K562 (cell line): ENCODE measurements around the gene AHI1. TPM values are rescaled to one million over a fixed set of nuclear protein-coding genes. Genes with fewer than 3 reads are reported as not detected.

Experiments
- CHCHD3 ChIP-seq: fragments of 250-450 bp; sonication (Bioruptor Pico); IDR thresholded peaks from 2 replicates; pipeline ENCODE4 v2.1.2; 2022; ENCODE audit warnings: mild to moderate bottlenecking
- GATAD2A ChIP-seq: fragments of 450-650 bp; IDR thresholded peaks from 2 replicates; pipeline ENCODE4 v1.6.1; 2017
- HDAC8 ChIP-seq: fragments of 450-650 bp; IDR thresholded peaks from 2 replicates; pipeline ENCODE4 v1.6.1; 2016; ENCODE audit warnings: mild to moderate bottlenecking, missing genetic modification characterization, moderate library complexity, missing compliant biosample characterization
- PYGO2 ChIP-seq: fragments of 450-650 bp; IDR thresholded peaks from 2 replicates; pipeline ENCODE4 v1.6.1; 2016; ENCODE audit warnings: mild to moderate bottlenecking, missing genetic modification characterization, moderate library complexity, missing compliant biosample characterization
- ZBTB1 ChIP-seq: sonication (generic); formaldehyde crosslinking; IDR thresholded peaks from 2 replicates; pipeline ENCODE4 v1.8.1; 2023; ENCODE audit warnings: missing genetic modification reagents, low read depth, mild to moderate bottlenecking, borderline replicate concordance
- ZFX ChIP-seq: sonication (generic); formaldehyde crosslinking; IDR thresholded peaks from 2 replicates; pipeline ENCODE4 v1.8.0; 2022; ENCODE audit warnings: mild to moderate bottlenecking, missing genetic modification reagents, moderate library complexity
- ZNF696 ChIP-seq: fragments of 250-450 bp; sonication (Bioruptor Pico); conservative IDR thresholded peaks from 2 replicates; pipeline ENCODE4 v1.4.0; 2020; ENCODE audit warnings: mild to moderate bottlenecking, moderate library complexity
- polyA plus RNA-seq, 8 experiments: library from polyadenylated mRNA; depleted of rRNA in 4 of 8; stranded (reverse) in 5 of 8; unstranded in 3 of 8; fragments of >200 nt; fragmentation: Nextera tagmentation in 2 of 8; fragmentation: Illumina TruSeq in 1 of 8; extraction: Ambion mirVana in 2 of 8; extraction: Trizol in 1 of 8; gene quantifications; 2 replicates each; pipeline versions ENCODE4 v1.2.1 to v1.2.3, GENCODE V29; 2011 to 2014; ENCODE audit warnings: inconsistent platforms in 1 of 8, missing spikeins in 1 of 8
- total RNA-seq, 7 experiments: library from RNA; depleted of rRNA in 6 of 7; stranded (reverse); fragments of >200 nt in 6 of 7; fragmentation: Illumina TruSeq in 2 of 7; extraction: Trizol in 2 of 7; gene quantifications; 2 replicates each; pipeline versions ENCODE4 v1.2.1 to v1.2.3, GENCODE V29; 2011 to 2021; ENCODE audit warnings: low replicate concordance in 1 of 7
- TF ChIP-seq, protein P1 (sequence below): fragments of 450-650 bp; IDR thresholded peaks from 2 replicates; pipeline ENCODE4 v1.6.1; 2016; ENCODE audit warnings: borderline replicate concordance
- TF ChIP-seq, protein P2 (sequence below), 2 experiments: IDR thresholded peaks; 2 replicates each; pipeline ENCODE4 v1.6.1; 2011; ENCODE audit warnings: borderline replicate concordance in 1 of 2, control low read depth in 1 of 2, low read depth in 1 of 2, low read length in 1 of 2, mild to moderate bottlenecking in 1 of 2, mixed read lengths in 1 of 2, moderate library complexity in 1 of 2; ENCODE audit not compliant: insufficient read depth in 1 of 2, insufficient read length in 1 of 2, poor library complexity in 1 of 2, severe bottlenecking in 1 of 2; ENCODE audit errors: extremely low read depth in 1 of 2
- TF ChIP-seq, protein P3 (sequence below): fragments of 450-650 bp; IDR thresholded peaks from 2 replicates; pipeline ENCODE4 v1.6.1; 2016; ENCODE audit warnings: missing biosample characterization, missing genetic modification characterization
- TF ChIP-seq, protein P4 (sequence below): conservative IDR thresholded peaks from 2 replicates; pipeline ENCODE4 v1.6.1; 2011; ENCODE audit warnings: low read depth, mild to moderate bottlenecking, low read length; ENCODE audit not compliant: control insufficient read depth
- TF ChIP-seq, protein P5 (sequence below): fragments of 450-650 bp; IDR thresholded peaks from 2 replicates; pipeline ENCODE4 v1.6.1; 2014; ENCODE audit warnings: low read depth, mild to moderate bottlenecking, moderate library complexity, borderline replicate concordance
- TF ChIP-seq, protein P6 (sequence below): sonication (generic); formaldehyde crosslinking; IDR thresholded peaks from 2 replicates; pipeline ENCODE4 v1.9.0; 2022; ENCODE audit warnings: mild to moderate bottlenecking, missing genetic modification reagents
- TF ChIP-seq, protein P7 (sequence below): sonication (generic); formaldehyde crosslinking; IDR thresholded peaks from 2 replicates; pipeline ENCODE4 v1.8.0; 2022; ENCODE audit warnings: missing genetic modification reagents, mild to moderate bottlenecking, borderline replicate concordance
- TF ChIP-seq, protein P8 (sequence below): IDR thresholded peaks from 3 replicates; pipeline ENCODE4 v1.6.1; 2011; ENCODE audit warnings: borderline replicate concordance, mild to moderate bottlenecking; ENCODE audit not compliant: insufficient read length, insufficient read depth

The AHI1 gene
- total and polyA plus RNA-seq, 9 of the 15 experiments (the other 6 are each of a cell fraction or from before 2014, with no cell fraction given): 24.7 to 54.9 (median 32.2) TPM

DNA sequence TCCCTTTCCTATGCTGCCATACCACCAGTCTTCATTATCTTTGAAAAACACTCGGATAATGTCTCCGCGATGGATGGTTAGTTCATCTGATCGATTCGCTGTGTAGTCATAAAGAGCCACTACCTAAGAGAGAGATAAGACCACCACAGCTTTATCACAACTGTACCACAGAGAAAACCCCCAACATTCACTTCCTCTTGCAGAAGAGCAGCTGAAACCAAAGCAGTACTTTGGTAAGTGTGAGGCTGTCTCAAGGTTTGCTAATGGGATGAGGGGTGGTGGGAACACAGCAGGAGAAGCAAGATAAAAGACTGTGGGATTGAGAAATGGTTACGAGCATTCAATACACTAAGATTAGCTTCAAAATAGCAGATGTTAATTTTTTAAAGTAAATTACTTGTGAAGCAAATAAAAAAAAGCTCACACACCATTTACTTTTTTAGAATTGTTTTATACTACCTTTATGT lies 174.3 kb downstream of the AHI1 start (continued):
- TF ChIP-seq GATAD2A: peak; percentile 100
- TF ChIP-seq ZNF696 (CRISPR knock-in tag): peak; percentile 66; the same call in 1 of the 2 replicates
- TF ChIP-seq, protein P1, sequence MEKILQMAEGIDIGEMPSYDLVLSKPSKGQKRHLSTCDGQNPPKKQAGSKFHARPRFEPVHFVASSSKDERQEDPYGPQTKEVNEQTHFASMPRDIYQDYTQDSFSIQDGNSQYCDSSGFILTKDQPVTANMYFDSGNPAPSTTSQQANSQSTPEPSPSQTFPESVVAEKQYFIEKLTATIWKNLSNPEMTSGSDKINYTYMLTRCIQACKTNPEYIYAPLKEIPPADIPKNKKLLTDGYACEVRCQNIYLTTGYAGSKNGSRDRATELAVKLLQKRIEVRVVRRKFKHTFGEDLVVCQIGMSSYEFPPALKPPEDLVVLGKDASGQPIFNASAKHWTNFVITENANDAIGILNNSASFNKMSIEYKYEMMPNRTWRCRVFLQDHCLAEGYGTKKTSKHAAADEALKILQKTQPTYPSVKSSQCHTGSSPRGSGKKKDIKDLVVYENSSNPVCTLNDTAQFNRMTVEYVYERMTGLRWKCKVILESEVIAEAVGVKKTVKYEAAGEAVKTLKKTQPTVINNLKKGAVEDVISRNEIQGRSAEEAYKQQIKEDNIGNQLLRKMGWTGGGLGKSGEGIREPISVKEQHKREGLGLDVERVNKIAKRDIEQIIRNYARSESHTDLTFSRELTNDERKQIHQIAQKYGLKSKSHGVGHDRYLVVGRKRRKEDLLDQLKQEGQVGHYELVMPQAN: no peak
- TF ChIP-seq, protein P2, sequence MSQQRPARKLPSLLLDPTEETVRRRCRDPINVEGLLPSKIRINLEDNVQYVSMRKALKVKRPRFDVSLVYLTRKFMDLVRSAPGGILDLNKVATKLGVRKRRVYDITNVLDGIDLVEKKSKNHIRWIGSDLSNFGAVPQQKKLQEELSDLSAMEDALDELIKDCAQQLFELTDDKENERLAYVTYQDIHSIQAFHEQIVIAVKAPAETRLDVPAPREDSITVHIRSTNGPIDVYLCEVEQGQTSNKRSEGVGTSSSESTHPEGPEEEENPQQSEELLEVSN (IDR thresholded peaks at IDR 0.05; ENCODE audit: borderline replicate concordance in 1 of 2, extremely low read depth in 1 of 2, insufficient read depth in 1 of 2, insufficient read length in 1 of 2, low read depth in 1 of 2, low read length in 1 of 2, poor library complexity in 1 of 2, severe bottlenecking in 1 of 2): no peak
- TF ChIP-seq, protein P3, sequence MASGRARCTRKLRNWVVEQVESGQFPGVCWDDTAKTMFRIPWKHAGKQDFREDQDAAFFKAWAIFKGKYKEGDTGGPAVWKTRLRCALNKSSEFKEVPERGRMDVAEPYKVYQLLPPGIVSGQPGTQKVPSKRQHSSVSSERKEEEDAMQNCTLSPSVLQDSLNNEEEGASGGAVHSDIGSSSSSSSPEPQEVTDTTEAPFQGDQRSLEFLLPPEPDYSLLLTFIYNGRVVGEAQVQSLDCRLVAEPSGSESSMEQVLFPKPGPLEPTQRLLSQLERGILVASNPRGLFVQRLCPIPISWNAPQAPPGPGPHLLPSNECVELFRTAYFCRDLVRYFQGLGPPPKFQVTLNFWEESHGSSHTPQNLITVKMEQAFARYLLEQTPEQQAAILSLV (tag): peak; percentile 75
- no peak for TF ChIP-seq HDAC8 (tag)
- TF ChIP-seq, protein P4, sequence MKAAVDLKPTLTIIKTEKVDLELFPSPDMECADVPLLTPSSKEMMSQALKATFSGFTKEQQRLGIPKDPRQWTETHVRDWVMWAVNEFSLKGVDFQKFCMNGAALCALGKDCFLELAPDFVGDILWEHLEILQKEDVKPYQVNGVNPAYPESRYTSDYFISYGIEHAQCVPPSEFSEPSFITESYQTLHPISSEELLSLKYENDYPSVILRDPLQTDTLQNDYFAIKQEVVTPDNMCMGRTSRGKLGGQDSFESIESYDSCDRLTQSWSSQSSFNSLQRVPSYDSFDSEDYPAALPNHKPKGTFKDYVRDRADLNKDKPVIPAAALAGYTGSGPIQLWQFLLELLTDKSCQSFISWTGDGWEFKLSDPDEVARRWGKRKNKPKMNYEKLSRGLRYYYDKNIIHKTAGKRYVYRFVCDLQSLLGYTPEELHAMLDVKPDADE: peak; percentile 90
- no peak for TF ChIP-seq CHCHD3 (CRISPR knock-in tag)
- TF ChIP-seq, protein P5, sequence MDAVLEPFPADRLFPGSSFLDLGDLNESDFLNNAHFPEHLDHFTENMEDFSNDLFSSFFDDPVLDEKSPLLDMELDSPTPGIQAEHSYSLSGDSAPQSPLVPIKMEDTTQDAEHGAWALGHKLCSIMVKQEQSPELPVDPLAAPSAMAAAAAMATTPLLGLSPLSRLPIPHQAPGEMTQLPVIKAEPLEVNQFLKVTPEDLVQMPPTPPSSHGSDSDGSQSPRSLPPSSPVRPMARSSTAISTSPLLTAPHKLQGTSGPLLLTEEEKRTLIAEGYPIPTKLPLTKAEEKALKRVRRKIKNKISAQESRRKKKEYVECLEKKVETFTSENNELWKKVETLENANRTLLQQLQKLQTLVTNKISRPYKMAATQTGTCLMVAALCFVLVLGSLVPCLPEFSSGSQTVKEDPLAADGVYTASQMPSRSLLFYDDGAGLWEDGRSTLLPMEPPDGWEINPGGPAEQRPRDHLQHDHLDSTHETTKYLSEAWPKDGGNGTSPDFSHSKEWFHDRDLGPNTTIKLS: peak; percentile 45; the same call in 1 of the 2 replicates
- TF ChIP-seq ZBTB1 (CRISPR knock-in tag): peak; percentile 90; the same call in 1 of the 2 replicates
- TF ChIP-seq, protein P6, sequence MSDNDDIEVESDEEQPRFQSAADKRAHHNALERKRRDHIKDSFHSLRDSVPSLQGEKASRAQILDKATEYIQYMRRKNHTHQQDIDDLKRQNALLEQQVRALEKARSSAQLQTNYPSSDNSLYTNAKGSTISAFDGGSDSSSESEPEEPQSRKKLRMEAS (CRISPR knock-in tag): no peak
- TF ChIP-seq ZFX: no peak
- peak; percentile 97 for TF ChIP-seq PYGO2 (tag)
- TF ChIP-seq, protein P7, sequence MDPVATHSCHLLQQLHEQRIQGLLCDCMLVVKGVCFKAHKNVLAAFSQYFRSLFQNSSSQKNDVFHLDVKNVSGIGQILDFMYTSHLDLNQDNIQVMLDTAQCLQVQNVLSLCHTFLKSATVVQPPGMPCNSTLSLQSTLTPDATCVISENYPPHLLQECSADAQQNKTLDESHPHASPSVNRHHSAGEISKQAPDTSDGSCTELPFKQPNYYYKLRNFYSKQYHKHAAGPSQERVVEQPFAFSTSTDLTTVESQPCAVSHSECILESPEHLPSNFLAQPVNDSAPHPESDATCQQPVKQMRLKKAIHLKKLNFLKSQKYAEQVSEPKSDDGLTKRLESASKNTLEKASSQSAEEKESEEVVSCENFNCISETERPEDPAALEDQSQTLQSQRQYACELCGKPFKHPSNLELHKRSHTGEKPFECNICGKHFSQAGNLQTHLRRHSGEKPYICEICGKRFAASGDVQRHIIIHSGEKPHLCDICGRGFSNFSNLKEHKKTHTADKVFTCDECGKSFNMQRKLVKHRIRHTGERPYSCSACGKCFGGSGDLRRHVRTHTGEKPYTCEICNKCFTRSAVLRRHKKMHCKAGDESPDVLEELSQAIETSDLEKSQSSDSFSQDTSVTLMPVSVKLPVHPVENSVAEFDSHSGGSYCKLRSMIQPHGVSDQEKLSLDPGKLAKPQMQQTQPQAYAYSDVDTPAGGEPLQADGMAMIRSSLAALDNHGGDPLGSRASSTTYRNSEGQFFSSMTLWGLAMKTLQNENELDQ (CRISPR knock-in tag): no peak
- TF ChIP-seq, protein P8, sequence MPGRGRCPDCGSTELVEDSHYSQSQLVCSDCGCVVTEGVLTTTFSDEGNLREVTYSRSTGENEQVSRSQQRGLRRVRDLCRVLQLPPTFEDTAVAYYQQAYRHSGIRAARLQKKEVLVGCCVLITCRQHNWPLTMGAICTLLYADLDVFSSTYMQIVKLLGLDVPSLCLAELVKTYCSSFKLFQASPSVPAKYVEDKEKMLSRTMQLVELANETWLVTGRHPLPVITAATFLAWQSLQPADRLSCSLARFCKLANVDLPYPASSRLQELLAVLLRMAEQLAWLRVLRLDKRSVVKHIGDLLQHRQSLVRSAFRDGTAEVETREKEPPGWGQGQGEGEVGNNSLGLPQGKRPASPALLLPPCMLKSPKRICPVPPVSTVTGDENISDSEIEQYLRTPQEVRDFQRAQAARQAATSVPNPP: no peak
